Body of pancreas (tissue), 4 donors: ENCODE data around the gene RAB44. TPM values are rescaled to one million over a fixed set of nuclear protein-coding genes. Genes with fewer than 3 reads are reported as not detected.

Source experiments
- ATAC-seq: fragments of 150-250 bp; one replicate; pipeline ENCODE4 v1.9.1; 2016
- DNase-seq, 4 donors: peaks; one replicate each; pipeline ENCODE4 v3.0.0-alpha.2; 2019
- H3K27ac ChIP-seq, 4 donors: fragments of 200-600 bp; sonication (generic); 1 replicate in 3 of 4; 2 replicates in 1 of 4; pipeline versions ENCODE4 v1.5.1 to v1.6.1; 2016 to 2019; ENCODE audit warnings: mild to moderate bottlenecking in 1 of 4, mixed read lengths in 1 of 4, moderate library complexity in 1 of 4
- H3K27me3 ChIP-seq, 2 donors: fragments of 200-600 bp; sonication (generic); one replicate each; pipeline ENCODE4 v1.6.0; 2016; ENCODE audit warnings: mild to moderate bottlenecking in 1 of 2
- H3K36me3 ChIP-seq, 2 donors: fragments of 200-600 bp; sonication (generic); replicated peaks in 1 of 2; 2 replicates each; pipeline ENCODE4 v1.5.1; 2016; ENCODE audit warnings: low read depth in 2 of 2; ENCODE audit not compliant: insufficient read depth in 1 of 2
- H3K4me1 ChIP-seq: fragments of 200-600 bp; sonication (generic); one replicate; pipeline ENCODE4 v1.6.0; 2016
- H3K4me3 ChIP-seq, 2 donors: fragments of 200-600 bp; sonication (generic); 1 replicate in 1 of 2; 2 replicates in 1 of 2; pipeline ENCODE4 v1.5.1; 2016 to 2019
- H3K9me3 ChIP-seq, 3 donors: fragments of 200-600 bp; sonication (generic); 1 replicate in 2 of 3; 2 replicates in 1 of 3; pipeline ENCODE4 v1.5.1; 2016
- CTCF ChIP-seq, 7 experiments: fragments of 450-650 bp in 4 of 7; fragments of 200-600 bp in 3 of 7; sonication (generic) in 3 of 7; IDR thresholded peaks; one replicate each; pipeline ENCODE4 v1.5.1; 2016 to 2019; ENCODE audit warnings: antibody characterized with exemption in 7 of 7
- POLR2A ChIP-seq, 3 donors: fragments of 450-650 bp; IDR thresholded peaks; one replicate each; pipeline ENCODE4 v1.6.1; 2016; ENCODE audit warnings: antibody characterized with exemption in 3 of 3, mild to moderate bottlenecking in 2 of 3
- WGBS, 2 donors: methylation state at CpG; one replicate each; pipeline ENCODE4 v1.1.5; 2017; 5-methylcytosine and 5-hydroxymethylcytosine counted together
- intact Hi-C: fragments of 100-400 bp; cut with DNase I; formaldehyde crosslinking; loops from one replicate; pipeline ENCODE4 v1.15.1; 2023
- total RNA-seq, 2 donors: library from RNA; depleted of rRNA; stranded (reverse); fragments of >200 nt; gene quantifications; one replicate each; pipeline ENCODE4 v1.1.0, GENCODE V29; 2016

RAB44 gene
- total RNA-seq, 2 donors from 2014 or later, result 0.26 TPM; not detected in 1

- H3K36me3 ChIP-seq, result no peaks in the 10 kb centered on the region
- TF ChIP-seq POLR2A (IDR thresholded peaks at IDR 0.05), result no peak
- no peak for TF ChIP-seq CTCF (IDR thresholded peaks at IDR 0.05)
- no peak overlapping the region for H3K27ac ChIP-seq
- H3K4me3 ChIP-seq, result no peak overlapping the region
- intact Hi-C loops, result no loop called here
- no peak for DNase-seq
- no peaks in the 10 kb centered on the region for H3K9me3 ChIP-seq
- no peak for ATAC-seq
- WGBS, 2 donors, result 83% methylated on average over 8 to 15 of the region's 15 CpGs
- H3K4me1 ChIP-seq, result peaks cover 5% of the 10 kb centered on the region
- H3K27me3 ChIP-seq, result no peaks in the 10 kb centered on the region
Measured at GRCh38 chr6:36730424-36731380, 33.1 kb downstream of the RAB44 start.

GRCh38 chr6:36731622-36732310 lies 34.1 kb downstream of the RAB44 start:
- Histone ChIP-seq H3K27me3 (no peaks in the 10 kb centered on the region), H3K36me3 (no peaks in the 10 kb centered on the region), H3K4me3 (no peak overlapping the region), H3K9me3 (no peaks in the 10 kb centered on the region), H3K27ac (no peak overlapping the region), H3K4me1 (peaks cover 5% of the 10 kb centered on the region)
- WGBS, 2 donors, result 88 to 90% methylated on average over 6 to 12 of the region's 12 CpGs
- ATAC-seq (no peak), DNase-seq (no peak)
- TF ChIP-seq CTCF (IDR thresholded peaks at IDR 0.05) (no peak), POLR2A (IDR thresholded peaks at IDR 0.05) (no peak)
- intact Hi-C loops, result no loop called here

- Histone ChIP-seq H3K4me1 (peaks cover 5% of the 10 kb centered on the region), H3K27me3 (no peaks in the 10 kb centered on the region), H3K36me3 (no peaks in the 10 kb centered on the region), H3K27ac (no peak overlapping the region), H3K4me3 (no peak overlapping the region), H3K9me3 (no peaks in the 10 kb centered on the region)
- no peak for TF ChIP-seq POLR2A (IDR thresholded peaks at IDR 0.05)
- TF ChIP-seq CTCF (IDR thresholded peaks at IDR 0.05), result no peak
- WGBS, 2 donors, result 87 to 90% methylated on average over 5 of the region's 5 CpGs
- intact Hi-C loops, result no loop called here
- DNase-seq (no peak), ATAC-seq (no peak)
Measured at GRCh38 chr6:36733300-36733699, 35.7 kb downstream of the RAB44 start.

GRCh38 chr6:36734486-36735060 lies 36.9 kb downstream of the RAB44 start:
- DNase-seq (no peak), ATAC-seq (no peak)
- Histone ChIP-seq H3K36me3 (no peaks in the 10 kb centered on the region), H3K4me1 (peaks cover 5% of the 10 kb centered on the region), H3K9me3 (no peaks in the 10 kb centered on the region), H3K4me3 (no peak overlapping the region), H3K27me3 (no peaks in the 10 kb centered on the region), H3K27ac (peak overlapping the region in 2 of 4 donors; percentile 29 to 59)
- TF ChIP-seq POLR2A (IDR thresholded peaks at IDR 0.05), result no peak
- TF ChIP-seq CTCF (IDR thresholded peaks at IDR 0.05), result no peak
- 75 to 89% methylated on average over 1 to 7 of the region's 7 CpGs for WGBS, 2 donors
- intact Hi-C loops, result no loop called here
